CD4-positive, alpha-beta T cell (primary cell): ENCODE measurements around the gene KMT5B. TPM values are rescaled to one million over a fixed set of nuclear protein-coding genes. Genes with fewer than 3 reads are reported as not detected.

ENCODE experiments used
- ATAC-seq: fragments of 200-7000 bp; cut with Tn5 transposase; one replicate; pipeline ENCODE4 v1.10.0; 2022; ENCODE audit warnings: mild to moderate bottlenecking; ENCODE audit not compliant: poor library complexity
- CTCF ChIA-PET: fragments of 350-600 bp; sonication (Branson Sonifier 250); formaldehyde crosslinking; loops from one replicate; lab custom pipeline; 2021; ENCODE audit warnings: antibody characterized with exemption, inconsistent platforms; lab: Charles Lee
- POLR2A ChIA-PET: fragments of 350-600 bp; sonication (Branson Sonifier 250); formaldehyde crosslinking; loops from one replicate; lab custom pipeline; 2021; ENCODE audit warnings: antibody characterized with exemption, inconsistent platforms; lab: Charles Lee
- DNase-seq, 14 experiments: peaks; one replicate each; pipeline ENCODE4 v3.0.0-alpha.2; 2013 to 2020; ENCODE audit warnings: mixed read lengths in 2 of 14
- H3K27ac ChIP-seq, 2 donors: one replicate each; pipeline versions ENCODE4 v1.5.1 to v1.7.0; 2013; ENCODE audit warnings: low read length in 2 of 2, low read depth in 1 of 2, mild to moderate bottlenecking in 1 of 2
- H3K27me3 ChIP-seq, 2 experiments: 1 replicate in 1 of 2; 2 replicates in 1 of 2; pipeline versions ENCODE4 v1.6.1 to v1.7.0; 2013; ENCODE audit warnings: low read length in 2 of 2, control low read depth in 1 of 2, mild to moderate bottlenecking in 1 of 2, moderate library complexity in 1 of 2; ENCODE audit not compliant: insufficient read depth in 2 of 2, control insufficient read depth in 1 of 2
- H3K36me3 ChIP-seq: one replicate; pipeline ENCODE4 v1.6.1; 2013; ENCODE audit warnings: low read length, control low read depth; ENCODE audit not compliant: insufficient read depth
- H3K4me1 ChIP-seq: one replicate; pipeline ENCODE4 v1.6.1; 2013; ENCODE audit warnings: low read length, control low read depth; ENCODE audit not compliant: insufficient read depth
- H3K4me3 ChIP-seq: one replicate; pipeline ENCODE4 v1.5.1; 2013; ENCODE audit warnings: mild to moderate bottlenecking, low read length, moderate library complexity
- H3K9me3 ChIP-seq, 2 experiments: 1 replicate in 1 of 2; 2 replicates in 1 of 2; pipeline versions ENCODE4 v1.6.1 to v1.7.0; 2013; ENCODE audit warnings: low read length in 2 of 2, mild to moderate bottlenecking in 2 of 2, control low read depth in 1 of 2, moderate library complexity in 1 of 2; ENCODE audit not compliant: control insufficient read depth in 1 of 2, insufficient read depth in 1 of 2
- H3K27ac Mint-ChIP-seq: one replicate; pipeline ENCODE4 v1.8.0; 2020; ENCODE audit warnings: mixed read lengths
- H3K27me3 Mint-ChIP-seq: one replicate; pipeline ENCODE4 v1.8.0; 2021; ENCODE audit warnings: mixed read lengths
- H3K36me3 Mint-ChIP-seq: one replicate; pipeline ENCODE4 v1.8.0; 2021; ENCODE audit warnings: low read depth, mixed read lengths
- H3K4me1 Mint-ChIP-seq: one replicate; pipeline ENCODE4 v1.8.0; 2021; ENCODE audit warnings: low read depth, mixed read lengths
- H3K4me3 Mint-ChIP-seq: one replicate; pipeline ENCODE4 v1.8.0; 2020; ENCODE audit warnings: mild to moderate bottlenecking, mixed read lengths
- H3K9me3 Mint-ChIP-seq: one replicate; pipeline ENCODE4 v1.8.0; 2020; ENCODE audit warnings: mixed read lengths
- CTCF ChIP-seq: fragments of 200-600 bp; IDR thresholded peaks from one replicate; pipeline ENCODE4 v1.8.0; 2022; ENCODE audit warnings: antibody characterized with exemption, mild to moderate bottlenecking
- intact Hi-C, 2 experiments: fragments of 100-400 bp; cut with DNase I in 1 of 2; cut with micrococcal nuclease in 1 of 2; formaldehyde crosslinking; loops; one replicate each; pipeline versions ENCODE4 v1.15.1 to v1.9.0; 2023 to 2025; cut with DNase I, micrococcal nuclease
- total RNA-seq, 174 experiments: library from RNA in 2 of 174; stranded (reverse) in 2 of 174; gene quantifications; one replicate each; pipeline ENCODE4 v1.2.3 and lab custom pipeline; 2021 to 2026

The KMT5B gene
- total RNA-seq, 2 experiments from 2014 or later, result 22.5 to 23.3 TPM

- no peaks in the 10 kb centered on the region for H3K4me1 ChIP-seq
- ATAC-seq (no peak), DNase-seq (no peak)
- Mint-ChIP-seq H3K27me3 (no peaks in the 10 kb centered on the region), H3K27ac (peak overlapping the region; percentile 36), H3K4me3 (no peak overlapping the region), H3K4me1 (no peaks in the 10 kb centered on the region), H3K9me3 (no peaks in the 10 kb centered on the region), H3K36me3 (peaks cover 90% of the 10 kb centered on the region)
- ChIA-PET CTCF (no interaction called here), POLR2A (no interaction called here)
- no peak overlapping the region for H3K27ac ChIP-seq
- H3K9me3 ChIP-seq, result no peaks in the 10 kb centered on the region
- peaks cover 81% of the 10 kb centered on the region for H3K36me3 ChIP-seq
- no peaks in the 10 kb centered on the region for H3K27me3 ChIP-seq
- no peak for TF ChIP-seq CTCF
- no peak overlapping the region for H3K4me3 ChIP-seq
- intact Hi-C loops, result no loop called here
Observed at GRCh38 chr11:68173926-68174325, 39.2 kb downstream of the KMT5B start.

GRCh38 chr11:68169442-68169841, 43.7 kb downstream of the KMT5B start:
- no peaks in the 10 kb centered on the region for H3K4me1 Mint-ChIP-seq
- Histone ChIP-seq H3K4me1 (no peaks in the 10 kb centered on the region), H3K27me3 (no peaks in the 10 kb centered on the region), H3K9me3 (no peaks in the 10 kb centered on the region), H3K4me3 (no peak overlapping the region), H3K36me3 (peaks cover 77% of the 10 kb centered on the region), H3K27ac (no peak overlapping the region)
- H3K9me3 Mint-ChIP-seq, result no peaks in the 10 kb centered on the region
- ATAC-seq, result no peak
- intact Hi-C loops, result no loop called here
- no peak for TF ChIP-seq CTCF
- H3K36me3 Mint-ChIP-seq, result peaks cover 90% of the 10 kb centered on the region
- H3K27ac Mint-ChIP-seq, result no peak overlapping the region
- no peak overlapping the region for H3K4me3 Mint-ChIP-seq
- DNase-seq, result no peak
- POLR2A ChIA-PET, result no interaction called here
- no peaks in the 10 kb centered on the region for H3K27me3 Mint-ChIP-seq
- CTCF ChIA-PET, result no interaction called here

GRCh38 chr11:68168694-68169093, 44.4 kb downstream of the KMT5B start:
- Mint-ChIP-seq H3K36me3 (peaks cover 90% of the 10 kb centered on the region), H3K27ac (no peak overlapping the region), H3K27me3 (no peaks in the 10 kb centered on the region), H3K4me1 (no peaks in the 10 kb centered on the region), H3K4me3 (no peak overlapping the region), H3K9me3 (no peaks in the 10 kb centered on the region)
- no peaks in the 10 kb centered on the region for H3K4me1 ChIP-seq
- DNase-seq (no peak), ATAC-seq (no peak)
- intact Hi-C loops, result no loop called here
- peaks cover 76% of the 10 kb centered on the region for H3K36me3 ChIP-seq
- H3K27ac ChIP-seq, result no peak overlapping the region
- no peaks in the 10 kb centered on the region for H3K9me3 ChIP-seq
- H3K27me3 ChIP-seq, result no peaks in the 10 kb centered on the region
- CTCF ChIA-PET, result no interaction called here
- no peak for TF ChIP-seq CTCF
- H3K4me3 ChIP-seq, result no peak overlapping the region
- POLR2A ChIA-PET, result no interaction called here
